ENCODE measurements around the gene NEURL1B.

NEURL1B gene

GRCh38 chr5:172624996-172625964, 15.8 kb upstream of the NEURL1B start:
- Histone ChIP-seq H3K36me3 (ENCODE audit: insufficient read depth, low read length) (no peaks in the 10 kb centered on the region), H3K4me3 (ENCODE audit: low read depth in 1 of 2, low read length in 2 of 2) (no peak overlapping the region), H3K9me3 (ENCODE audit: low read length) (no peaks in the 10 kb centered on the region), H3K27me3 (ENCODE audit: control insufficient read depth in 1 of 2, insufficient read depth in 2 of 2, low read length in 2 of 2) (no peaks in the 10 kb centered on the region), H3K9ac (ENCODE audit: low read length) (no peak overlapping the region), H3K4me1 (ENCODE audit: insufficient read depth, low read length) (no peaks in the 10 kb centered on the region), H3K27ac (ENCODE audit: low read depth, low read length) (no peak overlapping the region)

- Histone ChIP-seq H3K27me3 (ENCODE audit: control insufficient read depth in 1 of 2, insufficient read depth in 2 of 2, low read length in 2 of 2) (no peaks in the 10 kb centered on the region), H3K4me3 (ENCODE audit: low read depth in 1 of 2, low read length in 2 of 2) (no peak overlapping the region), H3K9ac (ENCODE audit: low read length) (no peak overlapping the region), H3K9me3 (ENCODE audit: low read length) (no peaks in the 10 kb centered on the region), H3K4me1 (ENCODE audit: insufficient read depth, low read length) (no peaks in the 10 kb centered on the region), H3K36me3 (ENCODE audit: insufficient read depth, low read length) (no peaks in the 10 kb centered on the region), H3K27ac (ENCODE audit: low read depth, low read length) (no peak overlapping the region)
Measured at GRCh38 chr5:172626031-172626581, 15.0 kb upstream of the NEURL1B start.

GRCh38 chr5:172630082-172630481, 11.0 kb upstream of the NEURL1B start:
- Histone ChIP-seq H3K36me3 (ENCODE audit: insufficient read depth, low read length) (no peaks in the 10 kb centered on the region), H3K9me3 (ENCODE audit: low read length) (no peaks in the 10 kb centered on the region), H3K27ac (ENCODE audit: low read depth, low read length) (no peak overlapping the region), H3K27me3 (ENCODE audit: control insufficient read depth in 1 of 2, insufficient read depth in 2 of 2, low read length in 2 of 2) (no peaks in the 10 kb centered on the region), H3K9ac (ENCODE audit: low read length) (no peak overlapping the region), H3K4me1 (ENCODE audit: insufficient read depth, low read length) (no peaks in the 10 kb centered on the region), H3K4me3 (ENCODE audit: low read depth in 1 of 2, low read length in 2 of 2) (no peak overlapping the region)

- Histone ChIP-seq H3K9ac (ENCODE audit: low read length) (no peak overlapping the region), H3K27ac (ENCODE audit: low read depth, low read length) (no peak overlapping the region), H3K27me3 (ENCODE audit: control insufficient read depth in 1 of 2, insufficient read depth in 2 of 2, low read length in 2 of 2) (no peaks in the 10 kb centered on the region), H3K4me3 (ENCODE audit: low read depth in 1 of 2, low read length in 2 of 2) (no peak overlapping the region), H3K4me1 (ENCODE audit: insufficient read depth, low read length) (no peaks in the 10 kb centered on the region), H3K9me3 (ENCODE audit: low read length) (no peaks in the 10 kb centered on the region), H3K36me3 (ENCODE audit: insufficient read depth, low read length) (no peaks in the 10 kb centered on the region)
Measured at GRCh38 chr5:172630482-172630881, 10.6 kb upstream of the NEURL1B start.

DNA sequence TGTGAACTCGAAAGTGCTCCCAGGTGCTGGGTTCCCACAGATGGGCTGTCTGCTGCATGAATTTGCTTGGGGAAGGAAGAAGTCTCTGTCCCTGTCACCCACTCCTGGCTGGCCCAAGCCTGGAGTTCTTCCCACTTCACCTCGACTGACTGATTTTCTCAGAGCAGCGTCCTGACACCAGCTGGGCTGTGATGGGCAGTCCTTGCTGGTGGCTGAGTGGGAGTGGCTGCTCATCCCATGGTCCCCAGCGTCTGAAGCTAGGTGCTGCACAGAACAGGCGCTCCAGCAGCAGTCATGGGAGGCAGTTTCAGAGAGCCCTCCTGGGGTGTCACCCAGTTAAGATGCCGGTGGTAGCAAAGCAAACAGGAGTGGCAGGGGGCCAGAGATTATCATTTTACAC, 10.1 kb upstream of the NEURL1B start:
- Histone ChIP-seq H3K27ac (ENCODE audit: low read depth, low read length) (no peak overlapping the region), H3K36me3 (ENCODE audit: insufficient read depth, low read length) (no peaks in the 10 kb centered on the region), H3K4me1 (ENCODE audit: insufficient read depth, low read length) (no peaks in the 10 kb centered on the region), H3K27me3 (ENCODE audit: control insufficient read depth in 1 of 2, insufficient read depth in 2 of 2, low read length in 2 of 2) (no peaks in the 10 kb centered on the region), H3K9me3 (ENCODE audit: low read length) (no peaks in the 10 kb centered on the region), H3K4me3 (ENCODE audit: low read depth in 1 of 2, low read length in 2 of 2) (no peak overlapping the region), H3K9ac (ENCODE audit: low read length) (no peak overlapping the region)

- no peak overlapping the region for H3K9ac ChIP-seq (ENCODE audit: low read length)
- H3K36me3 ChIP-seq (ENCODE audit: insufficient read depth, low read length): no peaks in the 10 kb centered on the region
Measured at GRCh38 chr5:172632346-172633092, 8.5 kb upstream of the NEURL1B start.

DNA sequence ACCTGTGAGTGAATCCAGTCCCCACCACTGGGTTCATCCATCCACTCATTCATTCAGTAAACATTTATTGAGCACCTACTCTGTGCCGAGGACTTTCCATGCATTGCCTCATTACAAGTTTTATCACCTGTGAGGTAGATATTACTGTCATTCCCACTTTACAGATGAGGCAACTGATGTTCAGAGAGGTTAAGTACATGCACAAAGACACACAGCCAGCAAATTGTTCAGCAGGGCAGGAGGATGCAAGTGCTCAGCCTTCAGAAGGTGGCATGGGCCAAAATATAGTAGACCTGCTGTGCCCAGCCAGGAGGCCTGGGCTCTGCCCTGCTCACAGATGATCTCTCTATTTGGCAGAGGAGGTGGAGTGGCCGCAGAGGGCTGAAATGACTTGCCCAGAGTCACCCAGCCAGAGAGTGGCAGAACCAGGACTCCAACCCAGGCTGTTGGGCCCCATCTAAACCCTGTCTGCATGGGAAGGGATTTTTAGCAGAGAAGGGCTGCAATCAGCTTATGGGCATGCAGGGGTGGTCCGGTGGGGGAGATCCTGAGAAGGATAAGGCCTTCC, 7.6 kb upstream of the NEURL1B start:
- no peak overlapping the region for H3K9ac ChIP-seq (ENCODE audit: low read length)
- no peak overlapping the region for H3K27ac ChIP-seq (ENCODE audit: low read depth, low read length)
- H3K9me3 ChIP-seq (ENCODE audit: low read length): no peaks in the 10 kb centered on the region
- no peak overlapping the region for H3K4me3 ChIP-seq (ENCODE audit: low read depth in 1 of 2, low read length in 2 of 2)
- no peaks in the 10 kb centered on the region for H3K27me3 ChIP-seq (ENCODE audit: control insufficient read depth in 1 of 2, insufficient read depth in 2 of 2, low read length in 2 of 2)
- H3K36me3 ChIP-seq (ENCODE audit: insufficient read depth, low read length): no peaks in the 10 kb centered on the region
- peaks cover 6% of the 10 kb centered on the region for H3K4me1 ChIP-seq (ENCODE audit: insufficient read depth, low read length)

More at GRCh38 chr5:172632346-172633092, 8.5 kb upstream of the NEURL1B start:
- Histone ChIP-seq H3K4me3 (ENCODE audit: low read depth in 1 of 2, low read length in 2 of 2) (no peak overlapping the region), H3K4me1 (ENCODE audit: insufficient read depth, low read length) (peaks cover 6% of the 10 kb centered on the region), H3K9me3 (ENCODE audit: low read length) (no peaks in the 10 kb centered on the region), H3K27ac (ENCODE audit: low read depth, low read length) (no peak overlapping the region), H3K27me3 (ENCODE audit: control insufficient read depth in 1 of 2, insufficient read depth in 2 of 2, low read length in 2 of 2) (no peaks in the 10 kb centered on the region)

GRCh38 chr5:172634106-172634899, 6.8 kb upstream of the NEURL1B start:
- Histone ChIP-seq H3K9ac (ENCODE audit: low read length) (no peak overlapping the region), H3K27ac (ENCODE audit: low read depth, low read length) (no peak overlapping the region), H3K4me1 (ENCODE audit: insufficient read depth, low read length) (peaks cover 6% of the 10 kb centered on the region), H3K4me3 (ENCODE audit: low read depth in 1 of 2, low read length in 2 of 2) (no peak overlapping the region), H3K36me3 (ENCODE audit: insufficient read depth, low read length) (no peaks in the 10 kb centered on the region), H3K27me3 (ENCODE audit: control insufficient read depth in 1 of 2, insufficient read depth in 2 of 2, low read length in 2 of 2) (no peaks in the 10 kb centered on the region), H3K9me3 (ENCODE audit: low read length) (no peaks in the 10 kb centered on the region)

GRCh38 chr5:172635038-172635437, 6.0 kb upstream of the NEURL1B start:
- Histone ChIP-seq H3K27me3 (ENCODE audit: control insufficient read depth in 1 of 2, insufficient read depth in 2 of 2, low read length in 2 of 2) (no peaks in the 10 kb centered on the region), H3K36me3 (ENCODE audit: insufficient read depth, low read length) (no peaks in the 10 kb centered on the region), H3K9me3 (ENCODE audit: low read length) (no peaks in the 10 kb centered on the region), H3K9ac (ENCODE audit: low read length) (no peak overlapping the region), H3K4me3 (ENCODE audit: low read depth in 1 of 2, low read length in 2 of 2) (no peak overlapping the region), H3K4me1 (ENCODE audit: insufficient read depth, low read length) (peaks cover 6% of the 10 kb centered on the region), H3K27ac (ENCODE audit: low read depth, low read length) (no peak overlapping the region)

DNA sequence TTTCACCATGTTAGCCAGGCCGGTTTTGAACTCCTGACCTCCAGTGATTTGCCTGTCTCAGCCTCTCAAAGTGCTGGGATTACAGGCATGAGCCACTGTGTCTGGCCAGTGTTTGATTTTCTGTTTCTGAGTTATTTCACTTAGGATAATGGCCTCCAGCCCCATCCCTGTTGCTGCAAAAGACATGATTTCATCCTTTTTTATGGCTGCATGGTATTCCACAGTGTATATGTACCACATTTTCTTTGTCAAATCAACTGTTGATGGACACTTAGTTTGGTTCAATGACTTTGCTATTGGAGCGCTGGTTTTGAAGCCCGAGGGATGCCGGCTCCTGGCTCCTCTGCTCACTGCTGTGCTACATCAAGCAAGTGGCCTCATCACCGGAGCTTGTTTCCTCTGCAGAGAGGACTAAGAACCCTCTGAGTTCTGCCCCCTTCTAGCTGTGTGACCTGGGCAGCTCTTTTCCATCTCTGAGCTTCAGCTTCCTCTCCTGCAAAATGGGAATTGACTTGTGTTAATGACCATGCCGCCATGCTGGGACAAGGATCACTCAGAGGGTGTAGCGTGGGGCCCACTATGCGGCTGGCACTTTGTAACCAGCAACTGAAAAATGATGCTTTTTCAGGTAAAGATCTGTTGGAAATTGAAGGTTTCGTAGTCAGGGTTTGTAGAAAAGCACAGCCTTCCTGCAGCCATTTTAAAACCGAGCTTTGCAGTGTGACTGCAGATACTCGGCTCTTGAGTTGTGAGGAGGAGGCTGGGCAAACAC, 4.6 kb upstream of the NEURL1B start:
- no peaks in the 10 kb centered on the region for H3K27me3 ChIP-seq (ENCODE audit: control insufficient read depth in 1 of 2, insufficient read depth in 2 of 2, low read length in 2 of 2)
- peaks cover 12% of the 10 kb centered on the region for H3K4me1 ChIP-seq (ENCODE audit: insufficient read depth, low read length)
- no peaks in the 10 kb centered on the region for H3K36me3 ChIP-seq (ENCODE audit: insufficient read depth, low read length)
- H3K9me3 ChIP-seq (ENCODE audit: low read length): no peaks in the 10 kb centered on the region
- no peak overlapping the region for H3K9ac ChIP-seq (ENCODE audit: low read length)
- peak overlapping the region; percentile 58 for H3K27ac ChIP-seq (ENCODE audit: low read depth, low read length)
- peak overlapping the region in 1 of 2 donors; percentile 24 for H3K4me3 ChIP-seq (ENCODE audit: low read depth in 1 of 2, low read length in 2 of 2)
